GM18526 (cell line): Measurements from ENCODE around the gene NRP2.

Experiments used
- POLR2A ChIP-seq: IDR thresholded peaks from 3 replicates; pipeline ENCODE4 v1.6.1; 2011; ENCODE audit not compliant: insufficient read length; ENCODE audit errors: extremely low read depth

NRP2 gene

DNA sequence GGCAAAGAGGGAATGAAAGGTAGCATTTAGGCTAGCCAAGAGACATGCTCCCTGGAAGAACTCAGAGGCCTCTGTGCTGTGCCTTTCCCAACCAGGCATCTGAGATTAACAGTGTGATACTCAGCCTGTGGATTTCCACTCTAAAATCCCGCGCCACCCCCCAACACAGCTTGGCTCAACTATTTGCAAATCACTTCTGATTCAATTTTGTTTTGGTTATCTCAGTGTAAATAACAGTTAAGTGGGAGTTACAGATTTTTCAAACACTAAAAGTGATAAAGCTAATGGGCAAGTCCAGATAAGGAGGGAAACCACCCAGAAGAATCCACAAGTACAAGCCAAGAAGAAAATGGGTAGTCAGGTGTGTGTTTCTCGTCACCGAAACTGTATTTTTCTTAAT, 1.4 kb upstream of the NRP2 start:
- no peak for TF ChIP-seq POLR2A

DNA sequence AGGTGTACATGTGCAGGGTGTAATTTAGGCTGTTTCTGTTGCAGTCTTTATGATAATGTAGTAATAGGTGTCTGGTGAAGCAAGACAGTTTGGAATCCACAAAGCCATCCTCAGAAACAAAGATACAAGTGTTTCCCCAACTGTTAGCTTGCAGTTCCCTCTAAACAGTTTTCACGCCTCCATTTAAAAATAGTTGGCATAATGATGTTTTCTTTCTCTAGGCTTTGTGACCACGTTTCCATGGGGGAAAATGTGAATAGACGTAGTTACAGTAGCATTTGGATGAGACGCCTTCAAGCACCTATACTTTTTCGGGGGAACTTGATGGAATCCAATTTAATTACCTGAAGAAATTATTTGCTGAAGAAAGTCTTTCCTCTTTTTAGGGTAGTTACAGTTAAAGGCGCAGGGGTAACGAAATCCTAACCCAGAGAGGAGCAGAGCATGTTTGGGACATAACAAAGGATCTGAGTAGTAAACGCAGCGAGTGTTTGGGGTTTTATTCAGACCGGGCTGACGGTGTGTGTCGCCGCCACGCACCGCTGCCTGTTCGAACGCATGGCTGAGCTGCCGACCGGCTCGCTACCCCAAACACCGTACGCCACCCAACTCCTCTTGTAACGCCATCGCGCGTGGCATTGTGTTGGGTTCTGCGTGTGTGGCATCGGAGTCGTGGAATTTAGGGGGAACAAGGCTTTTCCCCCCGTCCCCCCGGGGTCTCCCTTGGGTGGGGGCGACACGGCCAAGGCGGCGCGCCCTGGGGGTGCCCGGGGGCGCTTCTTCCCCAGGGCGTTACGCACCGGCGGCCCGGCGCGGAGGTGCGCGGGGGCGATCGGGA, 681 bp upstream of the NRP2 start:
- TF ChIP-seq POLR2A: no peak

DNA sequence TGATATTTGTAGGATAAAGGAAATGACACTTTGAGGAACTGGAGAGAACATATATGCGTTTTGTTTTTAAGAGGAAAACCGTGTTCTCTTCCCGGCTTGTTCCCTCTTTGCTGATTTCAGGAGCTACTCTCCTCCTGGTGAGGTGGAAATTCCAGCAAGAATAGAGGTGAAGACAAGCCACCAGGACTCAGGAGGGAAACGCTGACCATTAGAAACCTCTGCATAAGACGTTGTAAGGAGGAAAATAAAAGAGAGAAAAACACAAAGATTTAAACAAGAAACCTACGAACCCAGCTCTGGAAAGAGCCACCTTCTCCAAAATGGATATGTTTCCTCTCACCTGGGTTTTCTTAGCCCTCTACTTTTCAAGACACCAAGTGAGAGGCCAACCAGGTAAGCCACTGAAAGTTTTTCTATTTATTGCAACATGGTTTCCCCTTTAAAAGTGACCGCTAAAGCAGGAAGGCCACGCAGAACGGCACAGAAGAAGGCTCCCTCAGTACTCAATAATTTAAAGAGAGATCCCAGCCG, 735 bp downstream of the NRP2 start:
- TF ChIP-seq POLR2A: no peak

DNA sequence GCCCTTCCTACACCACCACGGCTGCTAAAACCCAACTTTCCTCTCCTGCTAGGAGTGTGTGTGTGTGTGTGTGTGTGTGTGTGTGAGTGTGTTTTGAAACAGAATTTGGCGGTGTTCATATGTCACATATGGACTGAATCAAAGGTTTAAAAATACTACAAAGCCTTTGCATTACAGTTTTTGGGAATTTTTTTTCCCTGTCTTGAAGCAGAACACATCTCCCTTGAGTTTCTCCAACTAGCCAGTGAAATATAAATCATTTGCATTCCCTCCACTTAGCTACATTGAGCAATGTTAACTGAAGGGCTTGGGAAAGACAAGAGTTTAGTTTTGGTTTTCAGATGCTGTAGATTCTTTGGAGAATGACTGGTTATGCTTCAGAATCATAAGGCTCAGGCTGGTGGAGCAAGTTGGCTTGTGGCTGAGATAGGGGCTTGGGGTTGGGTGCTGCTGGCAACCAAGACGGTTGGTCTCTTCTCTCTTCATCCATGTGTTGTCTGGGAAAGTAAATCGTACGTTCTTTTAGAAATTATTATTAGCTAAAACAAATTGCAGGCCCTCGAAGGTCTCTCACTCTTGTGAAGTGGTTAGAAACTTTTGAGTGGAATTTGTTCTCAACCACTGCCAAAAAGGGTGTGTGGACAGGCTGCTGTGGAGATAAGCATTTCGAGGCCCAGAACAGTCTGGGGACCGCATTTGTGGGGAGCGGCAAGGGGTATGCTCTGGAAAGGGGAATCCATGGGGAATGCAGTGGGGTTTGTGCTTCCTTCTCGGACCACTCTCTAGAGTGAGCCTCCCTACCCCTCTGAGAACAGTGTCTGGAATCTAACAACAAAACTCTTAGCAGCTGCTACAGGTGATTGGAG, 1.4 kb downstream of the NRP2 start:
- TF ChIP-seq POLR2A: no peak

DNA sequence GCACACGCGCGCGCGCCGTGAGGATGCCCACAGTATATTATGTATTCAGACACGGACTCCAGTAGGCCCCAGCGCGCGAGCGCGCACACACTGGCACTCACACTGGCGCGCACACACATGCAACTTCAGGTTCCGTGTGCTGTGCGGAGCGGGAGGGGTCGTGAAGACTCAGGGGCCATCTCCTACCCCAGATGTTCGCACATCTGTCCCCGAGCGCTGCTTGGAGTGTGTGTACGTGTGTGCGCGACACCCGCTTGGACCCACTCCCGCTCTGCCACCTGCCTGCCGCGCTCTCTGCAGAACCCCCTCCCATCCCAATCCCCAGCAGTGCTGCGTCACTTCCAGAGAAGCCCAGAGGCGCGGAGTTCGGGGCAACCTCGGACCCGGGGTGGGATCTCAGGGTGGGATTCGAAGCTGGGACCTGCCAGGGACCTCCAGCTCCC, 2.6 kb downstream of the NRP2 start:
- no peak for TF ChIP-seq POLR2A

DNA sequence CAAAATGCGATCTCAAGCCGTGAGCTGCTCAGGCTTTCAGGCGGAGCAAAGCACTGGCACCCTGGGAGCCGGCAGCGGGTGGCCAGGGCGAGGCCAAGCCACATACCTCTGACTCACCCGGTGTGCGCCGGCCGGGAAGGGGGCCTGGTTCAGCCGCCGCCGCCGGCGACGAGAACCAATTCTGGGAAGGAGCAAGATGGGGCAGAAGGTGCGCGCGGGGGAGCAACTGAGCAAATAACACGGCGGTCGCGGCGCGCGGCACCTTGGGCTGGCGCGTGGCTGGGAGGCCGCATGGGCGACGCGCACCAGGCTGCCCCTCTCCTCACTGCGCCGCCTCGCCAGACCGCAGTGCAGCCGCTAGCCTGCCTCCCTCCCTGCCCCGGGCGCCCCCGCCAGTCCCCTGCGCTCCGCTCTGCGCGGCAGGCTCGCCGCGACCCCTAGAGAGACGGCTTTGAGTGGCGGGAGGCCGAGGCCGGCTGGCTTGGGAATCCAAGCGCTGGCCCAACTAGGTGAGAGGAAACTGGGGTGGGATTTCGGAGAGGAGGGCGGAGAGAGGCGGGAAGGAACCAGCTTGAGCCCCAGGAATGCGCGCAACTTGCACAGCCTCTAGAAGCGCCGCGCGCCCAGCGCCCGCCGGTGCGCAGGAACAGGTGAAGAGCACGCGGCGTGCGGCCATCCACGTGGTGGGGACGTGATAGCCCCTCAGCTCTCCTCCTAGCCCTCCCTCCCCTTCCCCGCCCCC, 3.2 kb downstream of the NRP2 start:
- TF ChIP-seq POLR2A: no peak

DNA sequence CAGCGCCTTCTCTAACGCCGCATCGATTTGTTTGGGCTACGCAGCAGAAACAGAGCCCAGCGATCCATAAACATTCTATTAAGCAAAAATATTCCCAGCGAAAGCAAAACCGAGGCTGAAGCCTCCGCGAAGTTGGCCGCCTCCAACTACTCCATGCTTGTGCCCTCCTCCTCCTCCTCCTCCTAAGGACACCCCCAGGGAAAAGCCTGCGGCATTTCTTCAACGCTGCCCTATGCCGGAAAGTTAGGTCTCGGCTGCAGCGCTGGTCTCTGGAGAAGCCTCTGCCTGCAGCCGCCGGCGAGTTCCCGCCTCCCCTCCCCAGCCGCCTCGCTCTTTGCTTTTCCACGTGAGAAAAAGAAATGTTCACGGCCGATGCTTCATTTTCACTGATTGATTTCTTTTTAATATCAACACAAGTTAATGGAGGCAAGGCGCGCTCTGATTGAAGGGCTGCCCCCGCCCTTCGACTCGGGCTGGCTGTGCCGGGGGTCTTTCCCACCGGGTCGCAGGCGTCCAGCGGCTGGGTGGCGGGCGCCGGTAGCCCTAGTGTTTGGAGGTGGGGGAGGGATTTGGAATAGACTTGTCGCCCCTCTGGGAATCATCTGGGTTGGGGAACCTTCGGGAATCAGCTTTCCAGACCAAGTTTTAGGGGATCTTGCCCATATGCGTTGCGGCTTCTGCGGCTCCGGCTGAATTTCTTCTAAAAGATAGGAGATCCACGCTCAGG, 3.9 kb downstream of the NRP2 start:
- no peak for TF ChIP-seq POLR2A

DNA sequence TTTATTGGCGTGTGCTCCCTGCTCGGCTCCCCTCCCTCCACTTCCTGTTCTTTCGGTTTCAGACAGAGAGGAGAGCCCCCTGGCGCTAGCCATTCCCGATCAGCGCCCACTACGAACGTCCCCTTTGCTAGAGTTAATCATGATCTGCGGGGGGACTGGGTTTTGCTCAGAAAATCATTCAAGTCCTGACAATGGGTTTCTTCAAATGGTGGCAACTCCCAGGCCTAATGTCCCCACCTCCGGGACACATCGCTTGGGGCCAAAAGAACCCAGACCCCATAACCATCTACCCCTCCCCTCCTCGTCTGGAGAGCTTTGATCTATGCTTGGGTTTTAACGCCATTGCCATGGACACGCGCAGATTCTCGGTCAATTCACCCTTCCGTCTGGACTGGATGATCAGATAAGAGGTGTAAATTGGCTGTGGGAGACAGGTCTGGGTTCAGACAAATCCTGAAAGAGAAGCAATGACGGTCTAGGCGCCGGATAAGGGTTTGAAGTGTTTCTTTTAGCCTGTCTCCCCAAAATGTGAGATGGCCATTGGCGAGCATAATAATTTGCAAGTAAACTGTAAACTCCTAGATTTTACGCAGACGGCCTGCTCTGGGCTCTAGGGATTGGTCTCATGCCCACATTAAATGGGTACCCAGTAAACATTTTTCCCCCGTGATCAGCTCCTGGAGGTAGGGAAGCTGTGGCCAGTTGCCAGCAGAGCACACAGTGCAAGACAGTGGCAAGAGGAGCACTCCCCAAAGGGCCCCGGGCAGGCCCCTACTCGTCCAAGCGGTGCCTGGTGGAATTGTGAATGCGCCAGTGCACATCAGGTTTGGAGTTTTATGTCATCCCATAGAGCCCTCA, 4.7 kb downstream of the NRP2 start:
- TF ChIP-seq POLR2A: no peak

DNA sequence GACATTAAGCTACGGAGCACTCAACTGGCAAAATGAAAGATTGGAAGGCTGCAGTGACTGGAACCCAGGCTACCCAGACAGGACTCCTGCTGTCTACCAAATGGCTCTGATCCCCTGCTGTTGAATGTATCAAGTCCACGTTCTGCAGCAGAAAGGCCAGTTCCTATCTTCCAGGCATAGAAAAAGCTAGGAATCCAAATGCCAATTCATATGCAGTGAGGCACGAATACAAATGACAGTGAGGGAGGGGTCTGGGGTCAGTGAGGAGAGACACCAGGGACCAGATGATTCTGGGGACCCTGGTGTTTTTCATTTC, 5.3 kb downstream of the NRP2 start:
- TF ChIP-seq POLR2A: no peak

DNA sequence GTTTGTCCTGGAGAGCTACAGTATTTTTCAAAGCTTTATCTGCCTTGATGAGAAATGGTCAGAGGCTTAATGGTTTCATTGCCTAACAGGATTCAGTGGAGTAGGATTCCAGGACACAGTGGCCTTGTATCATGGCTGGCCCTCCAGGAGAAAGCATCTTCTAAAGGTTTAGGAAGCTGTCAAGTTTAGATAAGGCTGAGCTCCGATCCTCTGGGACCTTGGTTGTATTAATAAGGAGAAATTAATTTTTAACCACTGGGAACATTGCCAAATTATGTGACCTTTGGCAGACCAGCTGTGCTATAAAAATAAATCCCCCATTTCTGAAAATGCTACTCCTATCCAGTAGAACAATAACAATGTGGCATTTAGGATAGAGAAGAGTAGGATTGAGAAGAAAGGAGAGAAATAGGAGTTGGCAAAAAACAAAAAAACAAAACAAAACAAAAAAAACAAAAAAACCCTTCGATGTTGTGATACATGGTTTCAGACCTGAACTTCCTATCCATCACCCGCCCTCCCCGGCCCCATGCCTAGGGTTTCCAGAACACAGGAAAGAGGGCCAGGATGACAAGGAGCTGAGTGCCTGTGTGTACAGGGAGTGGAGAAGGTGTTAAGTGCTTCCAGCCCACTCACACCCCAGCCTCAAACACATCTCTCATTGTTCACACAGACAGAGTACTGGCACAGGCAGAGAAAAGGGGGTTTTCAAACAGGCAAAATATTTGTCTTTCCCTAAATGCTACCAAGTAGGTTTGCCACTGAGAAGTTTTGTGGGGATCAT, 6.3 kb downstream of the NRP2 start:
- TF ChIP-seq POLR2A: no peak

DNA sequence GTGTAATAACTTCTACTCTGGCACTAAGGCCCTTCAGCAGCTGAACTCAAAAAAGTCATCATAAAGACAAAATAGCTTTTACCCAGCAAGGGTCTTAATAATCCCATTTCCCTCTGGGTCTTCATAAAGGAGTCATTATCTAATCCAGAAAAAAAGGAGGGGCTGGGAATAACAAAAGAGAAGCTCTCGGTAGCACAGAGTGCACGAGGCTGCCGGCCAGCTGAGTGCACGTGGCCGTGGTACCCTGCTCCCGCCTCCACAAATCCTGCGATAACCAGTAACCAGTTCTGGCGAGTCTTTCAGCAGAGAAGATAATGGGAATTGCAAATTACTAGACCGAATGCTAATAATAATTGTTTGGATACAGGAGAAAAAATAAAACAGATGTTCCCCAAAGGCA, 7.5 kb downstream of the NRP2 start:
- TF ChIP-seq POLR2A: no peak

DNA sequence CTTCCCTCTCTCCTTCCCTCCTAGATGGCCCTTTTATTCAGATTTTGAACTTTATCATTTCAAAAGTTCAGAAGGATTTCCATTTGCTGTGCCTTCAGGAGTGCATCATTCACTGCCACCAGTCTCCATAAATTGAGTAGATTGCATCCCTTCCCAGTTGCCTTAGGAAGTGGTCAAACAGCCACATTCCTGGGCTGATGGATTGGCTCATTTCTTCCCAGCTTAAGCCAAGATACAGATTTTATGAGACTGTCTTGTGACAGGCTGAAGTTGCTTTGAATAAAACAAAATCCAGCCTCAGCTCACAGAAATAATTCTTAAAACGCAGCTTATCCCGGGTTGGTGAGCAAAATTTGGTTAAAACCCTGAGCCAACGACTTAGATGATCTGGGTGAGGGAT, 9.8 kb downstream of the NRP2 start:
- TF ChIP-seq POLR2A: no peak

DNA sequence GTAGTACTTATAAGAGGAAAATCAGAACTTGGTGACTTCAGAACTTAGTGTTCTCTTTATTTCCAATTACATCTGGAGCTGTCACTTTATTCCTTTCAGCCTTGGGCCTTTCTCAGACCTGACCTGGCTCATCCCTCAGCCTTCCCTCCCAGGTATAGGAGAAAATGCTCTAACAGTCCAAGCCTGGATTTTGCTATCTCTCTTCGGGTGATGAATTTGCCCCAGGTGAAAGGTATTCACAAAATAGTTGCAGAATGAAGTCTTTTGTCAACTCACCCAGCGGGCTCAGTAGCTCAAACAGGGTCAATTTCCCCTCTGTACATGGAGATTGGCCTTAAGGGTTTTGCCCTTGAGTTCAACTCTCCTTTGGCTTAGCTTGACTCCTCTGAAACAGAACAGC, 12.0 kb downstream of the NRP2 start:
- TF ChIP-seq POLR2A: no peak
